Measurements from ENCODE around the gene POM121C.
"Not testable (repeated sequence)": the region's sequence is repeated elsewhere in the genome, so short reads cannot be mapped to it uniquely, and the experiment has no call there.

The POM121C gene

DNA sequence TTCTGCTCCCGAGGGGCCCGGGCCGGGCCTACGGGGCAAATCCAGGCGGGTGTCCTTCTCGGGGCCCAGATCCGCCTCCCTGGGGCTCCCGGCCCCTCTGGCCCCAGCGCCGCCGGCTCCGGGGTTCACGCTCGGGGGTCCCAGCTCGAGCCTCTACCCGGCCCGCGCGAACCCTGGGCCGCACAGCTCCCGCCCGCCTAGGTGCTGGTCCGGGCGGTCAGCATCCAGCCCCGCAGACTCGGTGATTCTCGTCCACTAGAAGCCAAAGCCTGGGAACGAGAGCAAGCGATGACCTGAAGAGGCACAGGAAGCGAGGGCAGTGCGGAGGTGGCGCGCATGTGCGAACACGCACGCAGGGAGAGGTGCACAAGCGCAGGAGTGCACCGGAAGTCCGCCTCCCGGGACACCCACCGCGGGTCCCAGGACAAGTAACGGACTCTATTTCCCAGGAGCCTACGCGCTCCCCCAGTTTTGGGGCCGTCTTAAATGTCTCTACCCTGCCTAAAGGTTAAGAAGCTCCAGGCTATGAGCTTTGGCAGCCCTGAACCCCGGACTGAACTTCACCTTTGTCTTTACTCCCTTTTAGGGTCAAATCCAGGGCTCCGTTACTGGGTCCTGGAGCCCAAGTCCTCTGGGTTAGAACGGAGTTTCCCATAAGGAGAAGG, at the start of gene POM121C:
TSS of gene POM121C (minus strand) at position 321 of the 665 bp plus-strand sequence. CDS start 44,803 bp downstream, outside the sequence.
- peak within 1 kb of the TSS; percentile 93 to 95 (median 93) for H3K4me3 Mint-ChIP-seq
- H3K9me3 Mint-ChIP-seq; H3K27me3 Mint-ChIP-seq (ENCODE audit: low read depth); H3K4me1 Mint-ChIP-seq: not testable (repeated sequence)
- H3K36me3 Mint-ChIP-seq (ENCODE audit: low read depth): peaks cover 12% of the 10 kb centered on the region
- H3K27ac Mint-ChIP-seq: peak within 1 kb of the TSS; percentile 82 to 92 (median 89)

- Mint-ChIP-seq H3K27me3 (ENCODE audit: low read depth) (no peaks in the 10 kb centered on the region), H3K4me3 (no peak overlapping the region), H3K4me1 (no peaks in the 10 kb centered on the region), H3K27ac (no peak overlapping the region), H3K36me3 (ENCODE audit: low read depth) (peaks cover 37% of the 10 kb centered on the region), H3K9me3 (no peaks in the 10 kb centered on the region)
- no peak for TF ChIP-seq CTCF (IDR thresholded peaks at IDR 0.05; ENCODE audit: unreplicated experiment in 3 of 3)
Measured at GRCh38 chr7:75534727-75535307, 48.7 kb upstream of the POM121C start.

- Mint-ChIP-seq H3K27me3 (ENCODE audit: low read depth) (no peaks in the 10 kb centered on the region), H3K4me1 (no peaks in the 10 kb centered on the region), H3K36me3 (ENCODE audit: low read depth) (peaks cover 28% of the 10 kb centered on the region), H3K27ac (no peak overlapping the region), H3K4me3 (no peak overlapping the region), H3K9me3 (no peaks in the 10 kb centered on the region)
- TF ChIP-seq CTCF (IDR thresholded peaks at IDR 0.05; ENCODE audit: unreplicated experiment in 3 of 3): no peak
Measured at GRCh38 chr7:75533926-75534325, 47.8 kb upstream of the POM121C start.

GRCh38 chr7:75532639-75533038, 46.5 kb upstream of the POM121C start:
- no peak for TF ChIP-seq CTCF (IDR thresholded peaks at IDR 0.05; ENCODE audit: unreplicated experiment in 3 of 3)
- H3K36me3 Mint-ChIP-seq (ENCODE audit: low read depth): peaks cover 20% of the 10 kb centered on the region
- no peaks in the 10 kb centered on the region for H3K9me3 Mint-ChIP-seq
- H3K27ac Mint-ChIP-seq: no peak overlapping the region
- no peak overlapping the region for H3K4me3 Mint-ChIP-seq
- peaks cover 5% of the 10 kb centered on the region for H3K4me1 Mint-ChIP-seq
- no peaks in the 10 kb centered on the region for H3K27me3 Mint-ChIP-seq (ENCODE audit: low read depth)

DNA sequence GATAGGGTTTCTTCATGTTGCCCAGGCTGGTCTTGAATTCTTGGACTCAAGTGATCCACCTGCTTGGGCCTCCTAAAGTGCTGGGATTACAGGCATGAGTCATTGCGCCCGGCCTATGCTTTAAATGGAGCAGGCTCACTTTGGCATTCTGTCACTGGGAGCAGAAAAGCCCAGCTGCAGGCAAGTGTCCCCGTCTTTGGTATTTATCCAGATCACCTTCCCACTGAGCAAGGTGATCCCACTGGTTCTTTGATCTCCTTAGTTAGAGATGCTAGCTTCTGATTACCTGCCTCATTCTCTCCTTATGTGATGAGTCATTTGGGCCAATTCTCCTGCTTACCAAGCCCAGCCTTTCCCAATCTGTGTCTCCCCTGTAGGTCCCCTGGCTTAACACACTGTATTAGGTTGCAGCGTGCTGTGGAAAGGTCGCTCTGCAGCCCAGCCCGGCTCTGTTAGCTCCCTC, 45.3 kb upstream of the POM121C start:
- Mint-ChIP-seq H3K27ac (peak overlapping the region in 1 of 3 experiments; percentile 1), H3K4me3 (peak overlapping the region in 2 of 3 experiments; percentile 1 to 40), H3K36me3 (ENCODE audit: low read depth) (peaks cover 12% of the 10 kb centered on the region), H3K9me3 (no peaks in the 10 kb centered on the region), H3K4me1 (peaks cover 13% of the 10 kb centered on the region), H3K27me3 (ENCODE audit: low read depth) (peaks cover 3% of the 10 kb centered on the region)
- no peak for TF ChIP-seq CTCF (IDR thresholded peaks at IDR 0.05; ENCODE audit: unreplicated experiment in 3 of 3)

GRCh38 chr7:75527224-75527722, 41.2 kb upstream of the POM121C start:
- H3K9me3 Mint-ChIP-seq: not testable (repeated sequence)
- Mint-ChIP-seq H3K4me1 (peaks cover 17% of the 10 kb centered on the region), H3K4me3 (peak overlapping the region; percentile 91 to 98 (median 96))

GRCh38 chr7:75521727-75522126, 35.6 kb upstream of the POM121C start:
- not testable (repeated sequence) for H3K27me3 Mint-ChIP-seq (ENCODE audit: low read depth)

More at GRCh38 chr7:75527224-75527722, 41.2 kb upstream of the POM121C start:
- Mint-ChIP-seq H3K36me3 (ENCODE audit: low read depth) (peaks cover 36% of the 10 kb centered on the region), H3K27ac (peak overlapping the region; percentile 71 to 94 (median 92))
- H3K27me3 Mint-ChIP-seq (ENCODE audit: low read depth): not testable (repeated sequence)

DNA sequence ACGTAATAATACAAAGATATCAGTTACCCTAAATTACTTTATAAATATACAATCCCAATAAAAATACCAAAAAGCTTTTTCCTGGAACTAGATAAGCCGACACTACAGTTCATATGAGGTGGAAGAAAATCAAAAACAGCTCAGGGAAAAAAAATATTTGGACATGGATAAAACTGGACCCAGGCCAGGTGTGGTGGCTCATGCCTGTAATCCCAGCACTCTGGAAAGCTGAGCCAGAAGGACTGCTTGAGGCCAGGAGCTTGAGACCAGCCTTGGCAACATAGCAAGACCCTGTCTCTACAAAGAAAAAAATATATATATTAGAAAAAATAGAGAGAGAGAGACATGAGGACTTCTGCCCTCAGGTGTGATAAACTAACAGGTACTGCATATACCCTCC, 32.7 kb upstream of the POM121C start:
- H3K27me3 Mint-ChIP-seq (ENCODE audit: low read depth); H3K4me1 Mint-ChIP-seq; H3K27ac Mint-ChIP-seq; H3K4me3 Mint-ChIP-seq: not testable (repeated sequence)
- Mint-ChIP-seq H3K36me3 (ENCODE audit: low read depth) (peaks cover 64% of the 10 kb centered on the region), H3K9me3 (peaks cover 21% of the 10 kb centered on the region)

More at GRCh38 chr7:75521727-75522126, 35.6 kb upstream of the POM121C start:
- not testable (repeated sequence) for H3K4me1 Mint-ChIP-seq, H3K27ac Mint-ChIP-seq, H3K4me3 Mint-ChIP-seq
- Mint-ChIP-seq H3K36me3 (ENCODE audit: low read depth) (peaks cover 73% of the 10 kb centered on the region), H3K9me3 (peaks cover 21% of the 10 kb centered on the region)

GRCh38 chr7:75509033-75509432, 22.9 kb upstream of the POM121C start:
- not testable (repeated sequence) for H3K4me3 Mint-ChIP-seq; H3K27ac Mint-ChIP-seq; H3K36me3 Mint-ChIP-seq (ENCODE audit: low read depth); H3K9me3 Mint-ChIP-seq; H3K27me3 Mint-ChIP-seq (ENCODE audit: low read depth); H3K4me1 Mint-ChIP-seq

DNA sequence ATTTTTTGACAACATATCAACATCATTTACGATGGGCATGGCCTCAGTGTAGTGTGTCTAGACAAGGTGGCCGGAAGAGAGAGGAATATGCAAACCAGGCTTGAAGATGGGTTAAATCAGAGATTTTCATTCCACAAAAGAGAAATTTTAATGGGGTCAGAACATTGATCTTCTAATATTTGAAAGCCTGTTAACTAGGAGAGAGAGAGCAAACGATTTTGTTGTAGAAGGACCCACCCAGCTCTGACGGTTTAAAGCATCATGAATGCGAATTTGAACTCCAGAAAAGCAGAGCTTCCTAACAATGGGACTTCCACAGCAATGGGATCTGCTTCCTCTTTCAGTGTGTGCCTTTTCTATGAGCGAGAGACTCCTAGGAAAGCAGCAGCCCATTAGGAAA, 5.9 kb upstream of the POM121C start, which contains the start of gene SPDYE5:
TSS of gene SPDYE5 (plus strand) at position 301 of the 400 bp plus-strand sequence. CDS start 1,728 bp downstream, outside the sequence.
- H3K27me3 Mint-ChIP-seq (ENCODE audit: low read depth); H3K27ac Mint-ChIP-seq; H3K4me1 Mint-ChIP-seq; H3K9me3 Mint-ChIP-seq; H3K36me3 Mint-ChIP-seq (ENCODE audit: low read depth); H3K4me3 Mint-ChIP-seq: not testable (repeated sequence)
